H9 (cell line): ENCODE results near the gene KCNN2. TPM values are rescaled to one million over a fixed set of nuclear protein-coding genes. Genes with fewer than 3 reads are reported as not detected.

Source experiments
- DNase-seq: peaks from one replicate; pipeline ENCODE4 v3.0.0-alpha.2; 2017
- H2AFZ ChIP-seq: one replicate; pipeline ENCODE4 v1.6.1; 2013; ENCODE audit warnings: mild to moderate bottlenecking, low read length, control low read depth, moderate library complexity
- H2AK5ac ChIP-seq: 2 replicates; pipeline ENCODE4 v1.6.1; 2013; ENCODE audit warnings: low read length, control low read depth, mixed read lengths; ENCODE audit not compliant: insufficient read length
- H2BK120ac ChIP-seq: one replicate; pipeline ENCODE4 v1.6.1; 2013; ENCODE audit warnings: low read depth, mild to moderate bottlenecking, low read length, control low read depth, inconsistent platforms; ENCODE audit not compliant: poor library complexity, severe bottlenecking
- H2BK12ac ChIP-seq: 2 replicates; pipeline ENCODE4 v1.6.1; 2013; ENCODE audit warnings: low read length, control low read depth, mixed read lengths, low read depth; ENCODE audit not compliant: insufficient read length
- H2BK15ac ChIP-seq: 2 replicates; pipeline ENCODE4 v1.6.1; 2013; ENCODE audit warnings: low read depth, low read length, control low read depth
- H2BK20ac ChIP-seq: one replicate; pipeline ENCODE4 v1.6.1; 2013; ENCODE audit warnings: low read depth, mild to moderate bottlenecking, low read length, control low read depth, inconsistent platforms; ENCODE audit not compliant: poor library complexity, severe bottlenecking
- H2BK5ac ChIP-seq: 2 replicates; pipeline ENCODE4 v1.6.1; 2013; ENCODE audit warnings: low read length, control low read depth, mixed read lengths; ENCODE audit not compliant: insufficient read length
- H3K14ac ChIP-seq: 2 replicates; pipeline ENCODE4 v1.6.1; 2013; ENCODE audit warnings: low read length, control low read depth; ENCODE audit not compliant: insufficient read depth
- H3K18ac ChIP-seq: 2 replicates; pipeline ENCODE4 v1.6.1; 2013; ENCODE audit warnings: low read depth, mild to moderate bottlenecking, mixed read lengths, low read length, control low read depth; ENCODE audit not compliant: insufficient read length
- H3K23ac ChIP-seq: 2 replicates; pipeline ENCODE4 v1.6.1; 2013; ENCODE audit warnings: low read length, control low read depth, mixed read lengths, low read depth; ENCODE audit not compliant: insufficient read length
- H3K23me2 ChIP-seq: 2 replicates; pipeline ENCODE4 v1.6.1; 2013; ENCODE audit warnings: low read depth, mild to moderate bottlenecking, mixed read lengths, low read length, control low read depth; ENCODE audit not compliant: insufficient read length, poor library complexity, severe bottlenecking
- H3K27ac ChIP-seq: 2 replicates; pipeline ENCODE4 v1.5.1; 2013; ENCODE audit warnings: low read length, control low read depth, mixed read lengths, low read depth; ENCODE audit not compliant: insufficient read length
- H3K27me3 ChIP-seq: 2 replicates; pipeline ENCODE4 v1.6.1; 2013; ENCODE audit warnings: low read length, control low read depth, inconsistent platforms; ENCODE audit not compliant: insufficient read depth
- H3K4ac ChIP-seq: 2 replicates; pipeline ENCODE4 v1.6.1; 2013; ENCODE audit warnings: low read depth, mild to moderate bottlenecking, control low read depth, inconsistent platforms, low read length, moderate library complexity
- H3K4me1 ChIP-seq: 2 replicates; pipeline ENCODE4 v1.6.1; 2013; ENCODE audit warnings: low read length, control low read depth, inconsistent platforms; ENCODE audit not compliant: insufficient read depth
- H3K4me2 ChIP-seq: 2 replicates; pipeline ENCODE4 v1.6.1; 2013; ENCODE audit warnings: low read length, control low read depth, mixed read lengths; ENCODE audit not compliant: insufficient read length, insufficient read depth
- H3K56ac ChIP-seq: 2 replicates; pipeline ENCODE4 v1.6.1; 2013; ENCODE audit warnings: low read depth, mild to moderate bottlenecking, mixed read lengths, low read length, control low read depth; ENCODE audit not compliant: insufficient read length
- H3K79me1 ChIP-seq: 2 replicates; pipeline ENCODE4 v1.6.1; 2013; ENCODE audit warnings: low read depth, mild to moderate bottlenecking, moderate library complexity, low read length, control low read depth, inconsistent platforms; ENCODE audit not compliant: insufficient read depth, poor library complexity, severe bottlenecking
- H3K79me2 ChIP-seq: 2 replicates; pipeline ENCODE4 v1.6.1; 2013; ENCODE audit warnings: low read length, control low read depth, inconsistent platforms; ENCODE audit not compliant: insufficient read depth
- H3K9ac ChIP-seq: 2 replicates; pipeline ENCODE4 v1.6.1; 2013; ENCODE audit warnings: low read length, control low read depth, mixed read lengths; ENCODE audit not compliant: insufficient read length; ENCODE audit errors: extremely low read depth
- H3K9me3 ChIP-seq: one replicate; pipeline ENCODE4 v1.6.1; 2013; ENCODE audit warnings: low read depth, low read length, inconsistent platforms; ENCODE audit not compliant: control insufficient read depth
- H3T11ph ChIP-seq: one replicate; pipeline ENCODE4 v1.6.1; 2013; ENCODE audit warnings: mild to moderate bottlenecking, low read length, control low read depth, inconsistent platforms
- H4K20me1 ChIP-seq: one replicate; pipeline ENCODE4 v1.6.1; 2013; ENCODE audit not compliant: control insufficient read depth, insufficient read length, insufficient read depth
- H4K5ac ChIP-seq: 2 replicates; pipeline ENCODE4 v1.6.1; 2013; ENCODE audit warnings: low read depth, mild to moderate bottlenecking, mixed read lengths, low read length, control low read depth; ENCODE audit not compliant: insufficient read length
- H4K8ac ChIP-seq: replicated peaks from 2 replicates; pipeline ENCODE4 v1.6.1; 2013; ENCODE audit warnings: low read length, control low read depth, mixed read lengths, low read depth; ENCODE audit not compliant: insufficient read length
- H4K91ac ChIP-seq: 2 replicates; pipeline ENCODE4 v1.6.1; 2013; ENCODE audit warnings: low read depth, mild to moderate bottlenecking, moderate library complexity, mixed read lengths, low read length, control low read depth; ENCODE audit not compliant: insufficient read length
- H3K27ac Mint-ChIP-seq, 3 experiments: 2 replicates in 2 of 3; 3 replicates in 1 of 3; pipeline ENCODE4 v1.8.0; 2020 to 2021; ENCODE audit warnings: mixed read lengths in 3 of 3, mild to moderate bottlenecking in 1 of 3, moderate library complexity in 1 of 3
- H3K27me3 Mint-ChIP-seq: 2 replicates; pipeline ENCODE4 v1.8.0; 2021; ENCODE audit warnings: low read depth, mild to moderate bottlenecking, moderate library complexity, mixed read lengths
- H3K36me3 Mint-ChIP-seq, 3 experiments: 2 replicates in 2 of 3; 3 replicates in 1 of 3; pipeline ENCODE4 v1.8.0; 2020 to 2021; ENCODE audit warnings: low read depth in 3 of 3, mixed read lengths in 3 of 3; ENCODE audit not compliant: insufficient read depth in 1 of 3
- H3K4me1 Mint-ChIP-seq, 2 experiments: 2 replicates each; pipeline ENCODE4 v1.8.0; 2020; ENCODE audit warnings: mixed read lengths in 2 of 2
- H3K4me3 Mint-ChIP-seq, 2 experiments: 2 replicates in 1 of 2; 3 replicates in 1 of 2; pipeline ENCODE4 v1.8.0; 2020 to 2021; ENCODE audit warnings: mild to moderate bottlenecking in 2 of 2, mixed read lengths in 2 of 2, moderate library complexity in 1 of 2
- H3K9me3 Mint-ChIP-seq, 2 experiments: 2 replicates in 1 of 2; 3 replicates in 1 of 2; pipeline ENCODE4 v1.8.0; 2020; ENCODE audit warnings: mild to moderate bottlenecking in 2 of 2, mixed read lengths in 2 of 2, moderate library complexity in 1 of 2
- WGBS: extraction: QIAGEN DNeasy Blood & Tissue Kit; methylation state at CpG from one replicate; pipeline ENCODE4 v1.1.7; 2013; ENCODE audit warnings: missing lambda C conversion rate, low lambda C conversion rate, mixed read lengths; ENCODE audit not compliant: insufficient read length; ENCODE audit errors: extremely low coverage; 5-methylcytosine and 5-hydroxymethylcytosine counted together
- total RNA-seq: library from RNA; stranded (reverse); gene quantifications from 2 replicates; pipeline ENCODE4 v1.2.1, GENCODE V29; 2021
- TF ChIP-seq, protein P1 (sequence below): fragments of 200-600 bp; sonication (generic); conservative IDR thresholded peaks from 3 replicates; pipeline ENCODE4 v1.8.0; 2021; ENCODE audit warnings: antibody characterized with exemption, mild to moderate bottlenecking

The KCNN2 gene
- total RNA-seq, 1 experiment from 2014 or later = 21.0 TPM

DNA sequence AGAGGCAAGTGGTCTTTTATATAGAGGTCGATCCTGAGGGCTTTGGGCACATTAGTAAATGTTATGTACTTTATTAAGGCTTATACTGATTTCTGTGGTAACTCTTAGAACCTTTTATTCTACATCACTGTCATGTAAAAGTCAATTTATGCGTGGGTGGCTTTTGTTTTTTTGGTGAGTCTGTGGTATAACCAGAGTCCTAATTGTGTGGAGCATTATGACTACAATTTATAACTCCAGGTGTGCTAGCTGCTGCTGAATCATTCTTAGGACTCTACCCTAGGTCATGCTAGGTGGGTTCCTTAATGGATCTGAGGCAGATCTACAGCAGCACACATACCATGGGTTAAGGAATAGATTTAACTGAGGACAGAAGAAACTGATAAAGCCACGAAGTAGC lies 33.9 kb upstream of the KCNN2 start:
- no peak overlapping the region for H3K14ac ChIP-seq
- Mint-ChIP-seq H3K9me3 (no peaks in the 10 kb centered on the region), H3K4me3 (no peak overlapping the region), H3K4me1 (no peaks in the 10 kb centered on the region), H3K27ac (no peak overlapping the region), H3K27me3 (no peaks in the 10 kb centered on the region), H3K36me3 (no peaks in the 10 kb centered on the region)
- no peak overlapping the region for H3T11ph ChIP-seq
- WGBS = no CpG with 5 or more reads among the region's 3 CpGs
- H3K27me3 ChIP-seq = no peaks in the 10 kb centered on the region
- no peak overlapping the region for H4K91ac ChIP-seq
- no peak overlapping the region for H3K4ac ChIP-seq
- no peak overlapping the region for H2BK5ac ChIP-seq
- H2BK20ac ChIP-seq = no peak overlapping the region
- no peak overlapping the region for H2BK120ac ChIP-seq
- no peak overlapping the region for H4K5ac ChIP-seq
- no peak overlapping the region for H3K56ac ChIP-seq
- H2BK12ac ChIP-seq = no peak overlapping the region
- H3K23ac ChIP-seq = no peak overlapping the region
- no peaks in the 10 kb centered on the region for H4K20me1 ChIP-seq
- TF ChIP-seq, protein P1, sequence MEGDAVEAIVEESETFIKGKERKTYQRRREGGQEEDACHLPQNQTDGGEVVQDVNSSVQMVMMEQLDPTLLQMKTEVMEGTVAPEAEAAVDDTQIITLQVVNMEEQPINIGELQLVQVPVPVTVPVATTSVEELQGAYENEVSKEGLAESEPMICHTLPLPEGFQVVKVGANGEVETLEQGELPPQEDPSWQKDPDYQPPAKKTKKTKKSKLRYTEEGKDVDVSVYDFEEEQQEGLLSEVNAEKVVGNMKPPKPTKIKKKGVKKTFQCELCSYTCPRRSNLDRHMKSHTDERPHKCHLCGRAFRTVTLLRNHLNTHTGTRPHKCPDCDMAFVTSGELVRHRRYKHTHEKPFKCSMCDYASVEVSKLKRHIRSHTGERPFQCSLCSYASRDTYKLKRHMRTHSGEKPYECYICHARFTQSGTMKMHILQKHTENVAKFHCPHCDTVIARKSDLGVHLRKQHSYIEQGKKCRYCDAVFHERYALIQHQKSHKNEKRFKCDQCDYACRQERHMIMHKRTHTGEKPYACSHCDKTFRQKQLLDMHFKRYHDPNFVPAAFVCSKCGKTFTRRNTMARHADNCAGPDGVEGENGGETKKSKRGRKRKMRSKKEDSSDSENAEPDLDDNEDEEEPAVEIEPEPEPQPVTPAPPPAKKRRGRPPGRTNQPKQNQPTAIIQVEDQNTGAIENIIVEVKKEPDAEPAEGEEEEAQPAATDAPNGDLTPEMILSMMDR = no peak
- H3K79me2 ChIP-seq = no peaks in the 10 kb centered on the region
- no peaks in the 10 kb centered on the region for H3K23me2 ChIP-seq
- H2AK5ac ChIP-seq = no peak overlapping the region
- no peaks in the 10 kb centered on the region for H3K79me1 ChIP-seq
- H3K4me1 ChIP-seq = no peaks in the 10 kb centered on the region
- no peak overlapping the region for H3K27ac ChIP-seq
- no peak overlapping the region for H4K8ac ChIP-seq
- DNase-seq = no peak
- no peak overlapping the region for H2AFZ ChIP-seq
- no peak overlapping the region for H3K4me2 ChIP-seq
- no peaks in the 10 kb centered on the region for H3K9me3 ChIP-seq
- no peak overlapping the region for H3K9ac ChIP-seq
- no peak overlapping the region for H2BK15ac ChIP-seq
- H3K18ac ChIP-seq = no peak overlapping the region
